K562 treated with DMSO at 1 percent for 48 hours (cell line): Measurements from ENCODE around the gene SEPSECS. TPM values are rescaled to one million over a fixed set of nuclear protein-coding genes. Genes with fewer than 3 reads are reported as not detected.

ENCODE experiments used
- total RNA-seq: library from RNA; unstranded; fragments of 300-600 nt; gene quantifications from 2 replicates; pipeline ENCODE4 v1.2.3, GENCODE V29; 2022; ENCODE audit warnings: low replicate concordance; ENCODE audit errors: extremely low read depth

SEPSECS gene
- total RNA-seq = not detected in 2 replicates

GRCh38 chr4:25159837-25160713 is at the start of gene SEPSECS:
TSS of gene SEPSECS (minus strand) at chr4:25160449. CDS start at chr4:25160369, 80 bp downstream.

Other genes with a start within 250 kb of the SEPSECS start
- gene CCDC149, start 247.4 kb downstream of the SEPSECS start, total RNA-seq = not detected in 2 replicates
- not detected in 2 replicates for gene LGI2, start 129.5 kb downstream of the SEPSECS start, total RNA-seq
- gene PI4K2B, start 73.6 kb upstream of the SEPSECS start, total RNA-seq = not detected in 2 replicates
- gene ZCCHC4, start 152.3 kb upstream of the SEPSECS start, total RNA-seq = not detected in 2 replicates
- gene ANAPC4, start 216.8 kb upstream of the SEPSECS start, total RNA-seq = not detected in 2 replicates